ENCODE data around the gene ING5.
"Not testable (repeated sequence)": the region's sequence is repeated elsewhere in the genome, so short reads cannot be mapped to it uniquely, and the experiment has no call there.

Gene ING5

DNA sequence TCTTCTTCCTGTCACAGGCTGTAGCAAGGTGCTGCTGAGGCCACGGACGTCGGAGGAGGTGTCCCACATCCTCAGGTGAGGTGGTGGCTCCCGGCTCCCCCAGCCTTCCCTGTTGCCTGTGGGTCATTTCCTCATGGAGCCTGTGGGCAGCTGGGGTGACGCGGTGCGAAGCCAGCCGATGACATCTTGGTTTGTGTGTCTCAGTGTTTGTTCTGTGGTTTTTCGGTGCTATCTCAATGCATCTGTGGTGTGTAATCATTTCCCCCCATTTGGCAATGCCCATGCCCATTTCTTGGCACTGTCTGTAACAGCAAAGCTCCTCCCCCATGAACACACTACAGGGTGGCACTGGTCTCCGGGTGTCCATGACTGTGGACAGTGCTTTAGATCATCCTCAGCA is 39.2 kb downstream of the ING5 start:
- H3K36me3 ChIP-seq (ENCODE audit: insufficient read depth, low read length), result peaks cover 22% of the 10 kb centered on the region
- no peak overlapping the region for H2AFZ ChIP-seq (ENCODE audit: low read depth, low read length)
- H3K4me3 ChIP-seq (ENCODE audit: low read length), result no peak overlapping the region
- H3K27me3 ChIP-seq (ENCODE audit: insufficient read depth, low read length), result no peaks in the 10 kb centered on the region
- H3K9me3 ChIP-seq (ENCODE audit: low read length), result peaks cover 13% of the 10 kb centered on the region
- no peaks in the 10 kb centered on the region for H3K4me1 ChIP-seq (ENCODE audit: insufficient read depth, low read length)

DNA sequence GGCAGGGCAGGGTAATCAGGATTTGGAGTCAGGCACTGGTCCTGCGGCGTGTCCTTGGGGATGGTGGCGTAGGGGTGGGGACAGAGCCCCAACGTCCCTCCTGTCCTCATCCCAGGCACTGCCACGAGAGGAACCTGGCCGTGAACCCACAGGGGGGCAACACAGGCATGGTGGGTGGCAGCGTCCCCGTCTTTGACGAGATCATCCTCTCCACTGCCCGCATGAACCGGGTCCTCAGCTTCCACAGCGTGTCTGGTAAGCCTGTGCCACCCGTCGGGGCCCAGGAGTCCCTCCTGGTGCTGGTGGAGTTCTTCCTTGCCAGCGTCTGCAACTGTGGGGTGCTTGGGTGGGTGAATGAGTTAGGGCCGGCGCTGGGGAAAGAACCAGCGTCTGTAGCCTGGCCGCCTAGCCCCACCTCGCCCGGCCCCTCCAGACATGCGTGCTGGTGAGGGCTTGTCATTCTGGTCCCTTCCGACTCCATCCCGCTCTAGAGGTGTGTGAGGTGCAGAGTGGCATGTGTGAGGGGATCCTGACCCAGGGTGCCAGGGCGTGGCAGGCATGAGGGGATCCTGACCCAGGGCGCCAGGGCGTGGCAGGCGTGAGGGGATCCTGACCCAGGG is 40.6 kb downstream of the ING5 start:
- H2AFZ ChIP-seq (ENCODE audit: low read depth, low read length), result no peak overlapping the region
- H3K4me3 ChIP-seq (ENCODE audit: low read length), result no peak overlapping the region

DNA sequence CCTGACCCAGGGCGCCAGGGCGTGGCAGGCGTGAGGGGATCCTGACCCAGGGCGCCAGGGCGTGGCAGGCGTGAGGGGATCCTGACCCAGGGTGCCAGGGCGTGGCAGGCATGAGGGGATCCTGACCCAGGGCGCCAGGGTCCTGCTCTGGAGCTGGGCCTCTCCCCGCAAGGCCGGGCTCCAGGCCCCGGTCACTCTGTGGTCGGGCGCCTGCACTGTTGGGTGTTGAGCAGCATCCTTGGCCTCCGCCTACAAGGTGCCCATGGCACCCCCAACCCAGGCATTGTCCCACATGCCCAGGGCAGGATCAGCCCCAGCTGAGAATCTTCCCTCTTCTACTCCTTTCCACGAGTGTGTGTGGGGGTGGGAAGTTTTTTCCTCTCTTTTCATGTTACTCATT is 41.2 kb downstream of the ING5 start:
- H2AFZ ChIP-seq (ENCODE audit: low read depth, low read length); H3K27me3 ChIP-seq (ENCODE audit: insufficient read depth, low read length); H3K4me3 ChIP-seq (ENCODE audit: low read length); H3K4me1 ChIP-seq (ENCODE audit: insufficient read depth, low read length): not testable (repeated sequence)
- Histone ChIP-seq H3K36me3 (ENCODE audit: insufficient read depth, low read length) (peaks cover 22% of the 10 kb centered on the region), H3K9me3 (ENCODE audit: low read length) (peaks cover 13% of the 10 kb centered on the region)

More for the DNA sequence above, 40.6 kb downstream of the ING5 start:
- Histone ChIP-seq H3K9me3 (ENCODE audit: low read length) (peaks cover 13% of the 10 kb centered on the region), H3K27me3 (ENCODE audit: insufficient read depth, low read length) (no peaks in the 10 kb centered on the region), H3K36me3 (ENCODE audit: insufficient read depth, low read length) (peaks cover 22% of the 10 kb centered on the region), H3K4me1 (ENCODE audit: insufficient read depth, low read length) (no peaks in the 10 kb centered on the region)

DNA sequence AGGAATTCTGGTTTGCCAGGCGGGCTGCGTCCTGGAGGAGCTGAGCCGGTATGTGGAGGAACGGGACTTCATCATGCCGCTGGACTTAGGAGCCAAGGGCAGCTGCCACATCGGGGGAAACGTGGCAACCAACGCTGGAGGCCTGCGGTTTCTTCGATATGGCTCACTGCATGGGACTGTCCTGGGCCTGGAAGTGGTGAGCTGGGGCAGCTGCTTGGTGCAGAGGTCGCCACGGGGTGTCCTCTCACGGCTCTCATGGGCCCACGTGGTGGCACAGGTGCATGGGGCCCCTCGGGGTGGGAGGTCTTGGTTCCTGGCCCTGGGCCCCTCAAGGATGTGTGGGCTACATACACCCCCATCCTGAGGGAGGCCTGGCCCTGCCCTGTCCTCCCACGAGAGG is 41.8 kb downstream of the ING5 start:
- H2AFZ ChIP-seq (ENCODE audit: low read depth, low read length), result no peak overlapping the region
- H3K4me3 ChIP-seq (ENCODE audit: low read length), result no peak overlapping the region
- H3K36me3 ChIP-seq (ENCODE audit: insufficient read depth, low read length), result peaks cover 22% of the 10 kb centered on the region
- H3K27me3 ChIP-seq (ENCODE audit: insufficient read depth, low read length), result no peaks in the 10 kb centered on the region
- H3K9me3 ChIP-seq (ENCODE audit: low read length), result peaks cover 13% of the 10 kb centered on the region
- H3K4me1 ChIP-seq (ENCODE audit: insufficient read depth, low read length), result no peaks in the 10 kb centered on the region

DNA sequence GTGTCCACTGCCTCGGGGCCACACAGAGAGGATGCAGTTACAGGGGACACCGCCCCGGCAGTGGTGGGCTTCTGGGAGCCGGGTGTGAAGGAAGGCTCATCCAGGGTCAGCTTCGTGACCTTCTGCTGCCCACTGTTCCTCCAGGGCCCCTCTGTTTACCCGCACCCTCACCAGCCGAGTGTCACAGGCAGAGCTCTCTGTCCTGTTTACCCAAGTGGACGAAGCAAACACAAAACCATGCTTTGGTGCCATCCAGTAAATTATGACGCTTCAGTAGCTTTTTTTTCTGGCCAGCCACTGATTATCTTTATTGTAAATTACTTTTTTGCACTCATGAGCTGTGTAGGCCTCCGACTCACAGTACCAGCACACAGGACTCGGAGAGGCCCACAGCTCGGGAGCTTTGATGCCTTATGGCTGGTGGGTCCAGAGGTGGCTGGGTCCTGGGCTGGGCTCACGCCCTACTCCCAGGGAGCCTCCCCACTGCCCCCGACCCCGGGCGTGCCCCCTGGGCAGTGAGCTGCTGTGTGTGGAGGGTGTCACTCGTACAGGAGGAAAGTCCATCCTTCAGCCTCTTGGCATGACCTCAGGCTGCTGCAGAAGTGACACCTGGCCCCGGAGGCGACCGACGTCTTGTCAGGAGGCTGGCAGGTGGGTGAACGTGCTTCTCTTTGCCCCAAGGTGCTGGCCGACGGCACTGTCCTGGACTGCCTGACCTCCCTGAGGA is 42.4 kb downstream of the ING5 start:
- Histone ChIP-seq H3K4me1 (ENCODE audit: insufficient read depth, low read length) (no peaks in the 10 kb centered on the region), H3K36me3 (ENCODE audit: insufficient read depth, low read length) (peaks cover 27% of the 10 kb centered on the region), H2AFZ (ENCODE audit: low read depth, low read length) (no peak overlapping the region), H3K27me3 (ENCODE audit: insufficient read depth, low read length) (no peaks in the 10 kb centered on the region), H3K9me3 (ENCODE audit: low read length) (peaks cover 13% of the 10 kb centered on the region), H3K4me3 (ENCODE audit: low read length) (no peak overlapping the region)

DNA sequence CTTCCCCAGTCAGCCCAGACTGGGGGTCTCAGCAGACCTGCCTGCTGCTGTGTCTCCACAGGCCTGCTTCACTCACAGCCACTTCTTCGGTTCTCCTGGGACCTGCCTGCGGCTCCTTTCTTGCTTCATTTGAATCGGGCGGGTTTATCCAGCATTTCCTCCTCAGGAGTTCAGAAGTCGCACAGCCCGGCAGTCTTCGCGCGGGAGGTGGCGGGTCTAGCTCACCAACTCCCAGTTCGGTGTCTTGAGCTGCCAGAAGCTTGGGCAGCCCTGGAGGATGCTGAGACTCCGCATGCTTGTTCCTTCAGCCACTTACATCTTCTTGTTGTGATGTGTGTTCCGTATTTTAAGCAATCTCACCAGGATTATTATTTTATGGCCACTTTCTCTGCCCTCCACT is 43.4 kb downstream of the ING5 start:
- Histone ChIP-seq H3K4me3 (ENCODE audit: low read length) (no peak overlapping the region), H3K27me3 (ENCODE audit: insufficient read depth, low read length) (no peaks in the 10 kb centered on the region), H3K36me3 (ENCODE audit: insufficient read depth, low read length) (peaks cover 32% of the 10 kb centered on the region), H3K9me3 (ENCODE audit: low read length) (peaks cover 13% of the 10 kb centered on the region), H3K4me1 (ENCODE audit: insufficient read depth, low read length) (no peaks in the 10 kb centered on the region), H2AFZ (ENCODE audit: low read depth, low read length) (no peak overlapping the region)

DNA sequence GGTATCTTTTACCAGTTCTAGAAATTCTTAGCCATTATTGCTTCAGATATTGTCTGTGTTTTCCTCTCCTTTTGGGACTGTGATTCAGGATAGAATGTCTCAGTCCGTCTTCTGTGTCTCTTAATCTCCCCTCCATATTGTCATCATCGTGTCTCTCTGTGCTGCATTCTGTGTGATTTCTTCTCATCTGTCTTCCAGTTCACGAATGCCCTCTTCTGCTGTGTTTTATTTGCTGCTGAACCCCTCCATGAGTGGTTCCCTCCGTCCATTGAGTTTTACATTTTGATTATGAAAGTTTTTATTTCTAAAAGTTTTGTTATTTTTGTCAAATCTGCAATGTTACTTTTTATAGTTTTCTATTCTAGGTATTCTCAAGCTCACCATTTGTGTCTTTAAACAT is 44.2 kb downstream of the ING5 start:
- peaks cover 13% of the 10 kb centered on the region for H3K9me3 ChIP-seq (ENCODE audit: low read length)
- H2AFZ ChIP-seq (ENCODE audit: low read depth, low read length), result no peak overlapping the region
- H3K36me3 ChIP-seq (ENCODE audit: insufficient read depth, low read length), result peaks cover 35% of the 10 kb centered on the region
- no peaks in the 10 kb centered on the region for H3K4me1 ChIP-seq (ENCODE audit: insufficient read depth, low read length)
- no peak overlapping the region for H3K4me3 ChIP-seq (ENCODE audit: low read length)
- no peaks in the 10 kb centered on the region for H3K27me3 ChIP-seq (ENCODE audit: insufficient read depth, low read length)

DNA sequence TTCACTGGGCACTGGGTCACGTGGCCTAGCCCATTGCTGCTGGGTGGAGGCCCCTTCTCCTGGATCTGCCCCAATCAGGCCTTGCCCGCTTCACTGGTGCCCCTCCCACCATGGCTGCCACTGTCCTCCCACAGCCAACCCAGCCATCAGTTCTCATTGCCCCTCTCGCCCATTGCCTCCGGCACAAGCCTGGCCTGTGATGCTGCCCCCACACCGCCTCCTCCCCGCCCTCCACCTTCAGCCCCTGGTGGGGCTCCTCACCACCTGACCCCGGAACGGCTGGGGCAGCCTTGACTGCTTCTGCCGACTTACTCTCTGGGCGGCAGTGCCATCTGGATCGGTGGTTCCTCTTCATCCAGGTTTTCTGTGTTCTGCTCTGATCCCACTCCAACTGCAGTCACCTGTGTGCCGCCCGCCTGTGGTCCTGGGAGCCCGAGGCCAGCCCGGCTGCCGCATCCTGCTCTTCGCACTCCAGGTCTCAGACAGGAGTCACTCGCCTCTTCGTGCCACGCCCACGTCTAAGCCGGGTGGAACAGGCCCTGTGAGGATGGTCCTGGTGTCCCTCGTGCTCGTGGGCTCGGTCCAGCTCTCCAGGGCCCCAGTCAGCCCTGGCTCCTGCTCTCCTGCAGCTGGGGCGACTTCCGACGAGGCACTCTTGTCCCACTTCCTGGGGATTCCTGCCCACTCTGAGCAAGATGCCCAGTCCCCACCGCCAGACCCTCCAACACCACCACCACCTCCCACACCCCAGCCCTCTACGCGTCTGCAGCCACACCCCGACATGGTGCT is 46.8 kb downstream of the ING5 start:
- H3K27me3 ChIP-seq (ENCODE audit: insufficient read depth, low read length), result no peaks in the 10 kb centered on the region
- peaks cover 13% of the 10 kb centered on the region for H3K9me3 ChIP-seq (ENCODE audit: low read length)
- H2AFZ ChIP-seq (ENCODE audit: low read depth, low read length), result no peak overlapping the region
- no peaks in the 10 kb centered on the region for H3K4me1 ChIP-seq (ENCODE audit: insufficient read depth, low read length)
- no peak overlapping the region for H3K4me3 ChIP-seq (ENCODE audit: low read length)
- H3K36me3 ChIP-seq (ENCODE audit: insufficient read depth, low read length), result peaks cover 38% of the 10 kb centered on the region

DNA sequence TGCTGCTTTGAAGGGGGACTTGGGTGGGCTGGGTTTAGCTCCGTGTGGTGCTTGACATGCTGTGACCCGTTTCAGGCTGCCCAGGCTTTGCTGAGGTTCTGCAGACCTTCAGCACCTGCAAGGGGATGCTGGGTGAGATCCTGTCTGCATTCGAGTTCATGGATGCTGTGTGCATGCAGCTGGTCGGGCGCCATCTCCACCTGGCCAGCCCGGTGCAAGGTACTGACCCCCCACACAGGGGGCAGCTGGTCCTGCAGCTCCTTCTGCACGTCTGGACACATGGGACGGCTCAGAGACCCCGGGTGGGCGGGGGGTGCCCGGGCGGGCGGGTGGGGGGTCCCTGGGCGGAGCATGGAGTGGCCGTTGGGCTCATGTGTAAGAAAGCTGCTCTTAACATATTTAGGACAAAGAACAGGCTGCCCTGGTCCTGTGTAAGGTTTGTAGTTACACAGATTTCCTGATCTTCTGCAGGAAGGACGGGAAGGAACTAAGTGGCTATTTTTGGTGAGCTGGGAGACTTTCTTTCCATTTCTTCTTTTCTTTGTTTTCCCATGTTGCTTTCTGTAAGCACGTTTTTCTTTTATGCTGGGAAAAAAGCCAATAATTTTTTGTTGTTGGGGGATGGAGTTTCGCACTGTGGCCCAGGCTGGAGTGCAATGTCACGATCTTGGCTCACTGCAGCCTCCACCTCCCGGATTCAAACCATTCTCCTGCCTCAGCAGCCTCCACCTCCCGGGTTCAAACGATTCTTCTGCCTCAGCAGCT is 48.4 kb downstream of the ING5 start:
- Histone ChIP-seq H3K27me3 (ENCODE audit: insufficient read depth, low read length) (no peaks in the 10 kb centered on the region), H3K9me3 (ENCODE audit: low read length) (peaks cover 5% of the 10 kb centered on the region), H3K4me1 (ENCODE audit: insufficient read depth, low read length) (no peaks in the 10 kb centered on the region), H2AFZ (ENCODE audit: low read depth, low read length) (no peak overlapping the region), H3K4me3 (ENCODE audit: low read length) (no peak overlapping the region), H3K36me3 (ENCODE audit: insufficient read depth, low read length) (peaks cover 30% of the 10 kb centered on the region)

DNA sequence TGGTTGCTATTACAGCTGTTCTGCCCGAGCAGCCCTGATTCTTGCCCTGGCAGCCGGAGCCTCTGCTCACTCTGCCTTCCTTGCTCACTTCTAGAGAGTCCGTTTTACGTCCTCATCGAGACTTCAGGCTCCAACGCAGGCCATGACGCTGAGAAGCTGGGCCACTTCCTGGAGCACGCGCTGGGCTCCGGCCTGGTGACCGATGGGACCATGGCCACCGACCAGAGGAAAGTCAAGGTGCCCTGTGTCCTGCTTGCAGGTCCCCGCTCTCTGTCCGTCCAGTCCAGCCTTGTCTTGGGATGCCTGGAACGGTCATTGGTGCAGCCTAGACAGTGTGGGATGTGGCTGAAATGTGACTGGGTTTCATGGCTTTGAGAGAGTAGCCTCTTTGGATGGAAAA is 49.3 kb downstream of the ING5 start:
- H2AFZ ChIP-seq (ENCODE audit: low read depth, low read length), result no peak overlapping the region
- H3K4me3 ChIP-seq (ENCODE audit: low read length), result no peak overlapping the region
- H3K4me1 ChIP-seq (ENCODE audit: insufficient read depth, low read length), result no peaks in the 10 kb centered on the region
- H3K27me3 ChIP-seq (ENCODE audit: insufficient read depth, low read length), result no peaks in the 10 kb centered on the region
- peaks cover 35% of the 10 kb centered on the region for H3K36me3 ChIP-seq (ENCODE audit: insufficient read depth, low read length)
- no peaks in the 10 kb centered on the region for H3K9me3 ChIP-seq (ENCODE audit: low read length)

DNA sequence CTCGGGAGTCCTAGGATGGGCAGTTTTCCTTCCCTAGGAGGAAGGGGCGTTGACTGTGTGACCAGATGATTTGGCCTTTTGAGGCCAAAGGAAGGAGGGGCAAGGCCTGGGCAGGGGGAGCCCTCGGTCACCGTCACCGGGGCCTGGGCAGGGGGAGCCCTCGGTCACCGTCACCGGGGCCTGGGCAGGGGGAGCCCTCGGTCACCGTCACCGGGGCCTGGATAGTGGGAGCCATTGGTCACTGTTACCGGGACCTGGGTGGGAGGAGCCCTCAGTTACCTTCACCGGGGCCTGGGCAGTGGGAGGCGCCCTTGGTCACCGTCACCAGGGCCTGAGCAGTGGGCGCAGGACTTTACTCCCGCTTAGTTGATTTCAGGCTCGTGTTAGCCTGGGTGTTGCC is 49.9 kb downstream of the ING5 start:
- Histone ChIP-seq H3K27me3 (ENCODE audit: insufficient read depth, low read length) (no peaks in the 10 kb centered on the region), H2AFZ (ENCODE audit: low read depth, low read length) (no peak overlapping the region), H3K9me3 (ENCODE audit: low read length) (no peaks in the 10 kb centered on the region), H3K36me3 (ENCODE audit: insufficient read depth, low read length) (peaks cover 37% of the 10 kb centered on the region), H3K4me3 (ENCODE audit: low read length) (no peak overlapping the region), H3K4me1 (ENCODE audit: insufficient read depth, low read length) (no peaks in the 10 kb centered on the region)

DNA sequence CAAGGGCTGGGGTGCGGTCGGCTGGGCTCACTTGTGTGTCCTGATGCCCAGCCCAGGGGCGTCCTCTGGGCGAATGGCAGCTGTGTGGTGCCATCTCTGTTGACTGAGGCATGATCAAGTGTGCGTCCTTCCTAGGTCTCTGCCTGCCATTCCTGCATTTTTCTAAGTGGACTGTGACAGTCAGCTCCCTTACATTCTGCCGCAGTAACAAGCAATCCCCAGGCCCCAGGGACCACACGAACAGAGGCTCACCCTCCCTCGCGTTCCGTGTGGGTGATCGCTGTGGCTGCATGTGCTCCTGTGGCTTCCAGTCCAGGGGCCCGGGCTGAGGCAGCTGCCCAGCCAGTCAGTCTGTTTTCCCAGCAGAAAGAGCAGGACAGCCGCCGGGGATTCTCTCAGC is 50.4 kb downstream of the ING5 start:
- Histone ChIP-seq H2AFZ (ENCODE audit: low read depth, low read length) (no peak overlapping the region), H3K4me3 (ENCODE audit: low read length) (no peak overlapping the region), H3K36me3 (ENCODE audit: insufficient read depth, low read length) (peaks cover 40% of the 10 kb centered on the region)

More for the DNA sequence above, 50.4 kb downstream of the ING5 start:
- Histone ChIP-seq H3K27me3 (ENCODE audit: insufficient read depth, low read length) (no peaks in the 10 kb centered on the region), H3K9me3 (ENCODE audit: low read length) (no peaks in the 10 kb centered on the region), H3K4me1 (ENCODE audit: insufficient read depth, low read length) (no peaks in the 10 kb centered on the region)

Measured in neuron (in vitro differentiated cells).